GM12864 (cell line): ENCODE data around the gene NRL.

Experiments
- DNase-seq: peaks from one replicate; pipeline ENCODE4 v3.0.0-alpha.2; 2011; ENCODE audit warnings: low read depth
- H3K4me3 ChIP-seq: 2 replicates; pipeline ENCODE4 v1.5.1; 2011; ENCODE audit warnings: mild to moderate bottlenecking, low read depth, low read length, control low read depth
- TF ChIP-seq, protein P1 (sequence below): IDR thresholded peaks from 2 replicates; pipeline ENCODE4 v1.5.1; 2011; ENCODE audit warnings: low read depth, mild to moderate bottlenecking, moderate library complexity, low read length, control low read depth, inconsistent platforms; ENCODE audit errors: missing control alignments

The NRL gene

GRCh38 chr14:24070285-24071143 is 44.2 kb downstream of the NRL start:
- TF ChIP-seq, protein P1, sequence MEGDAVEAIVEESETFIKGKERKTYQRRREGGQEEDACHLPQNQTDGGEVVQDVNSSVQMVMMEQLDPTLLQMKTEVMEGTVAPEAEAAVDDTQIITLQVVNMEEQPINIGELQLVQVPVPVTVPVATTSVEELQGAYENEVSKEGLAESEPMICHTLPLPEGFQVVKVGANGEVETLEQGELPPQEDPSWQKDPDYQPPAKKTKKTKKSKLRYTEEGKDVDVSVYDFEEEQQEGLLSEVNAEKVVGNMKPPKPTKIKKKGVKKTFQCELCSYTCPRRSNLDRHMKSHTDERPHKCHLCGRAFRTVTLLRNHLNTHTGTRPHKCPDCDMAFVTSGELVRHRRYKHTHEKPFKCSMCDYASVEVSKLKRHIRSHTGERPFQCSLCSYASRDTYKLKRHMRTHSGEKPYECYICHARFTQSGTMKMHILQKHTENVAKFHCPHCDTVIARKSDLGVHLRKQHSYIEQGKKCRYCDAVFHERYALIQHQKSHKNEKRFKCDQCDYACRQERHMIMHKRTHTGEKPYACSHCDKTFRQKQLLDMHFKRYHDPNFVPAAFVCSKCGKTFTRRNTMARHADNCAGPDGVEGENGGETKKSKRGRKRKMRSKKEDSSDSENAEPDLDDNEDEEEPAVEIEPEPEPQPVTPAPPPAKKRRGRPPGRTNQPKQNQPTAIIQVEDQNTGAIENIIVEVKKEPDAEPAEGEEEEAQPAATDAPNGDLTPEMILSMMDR = no peak
- no peak overlapping the region for H3K4me3 ChIP-seq
- DNase-seq = no peak

- H3K4me3 ChIP-seq = no peak overlapping the region
- DNase-seq = no peak
- TF ChIP-seq, protein P1 = no peak
Observed at GRCh38 chr14:24069411-24069735, 45.4 kb downstream of the NRL start.

- H3K4me3 ChIP-seq = no peak overlapping the region
- TF ChIP-seq, protein P1 = no peak
- DNase-seq = no peak
Observed at GRCh38 chr14:24068711-24069410, 45.9 kb downstream of the NRL start.

GRCh38 chr14:24067133-24068082 is 47.3 kb downstream of the NRL start:
- DNase-seq = no peak
- no peak overlapping the region for H3K4me3 ChIP-seq
- TF ChIP-seq, protein P1 = no peak

GRCh38 chr14:24066496-24067132 is 48.1 kb downstream of the NRL start:
- no peak overlapping the region for H3K4me3 ChIP-seq
- DNase-seq = no peak
- TF ChIP-seq, protein P1 = no peak

- TF ChIP-seq, protein P1 = no peak
- no peak overlapping the region for H3K4me3 ChIP-seq
- DNase-seq = no peak
Observed at GRCh38 chr14:24065408-24065807, 49.3 kb downstream of the NRL start.
